HuH-7 (cell line): Measurements from ENCODE around the gene ZDHHC14.
A peak's percentile ranks its signal among the peaks of the same experiment; 100 is the strongest.
"Not testable (repeated sequence)": the region's sequence is repeated elsewhere in the genome, so short reads cannot be mapped to it uniquely, and the experiment has no call there.

Experiments used
- DNase-seq: peaks from one replicate; pipeline ENCODE4 v3.0.0; 2011; ENCODE audit warnings: low spot score

The ZDHHC14 gene

GRCh38 chr6:157445277-157446009, 64.5 kb downstream of the ZDHHC14 start:
- DNase-seq: no peak

GRCh38 chr6:157447735-157448134, 66.7 kb downstream of the ZDHHC14 start:
- no peak for DNase-seq

- DNase-seq: no peak
These were observed 68.6 kb downstream of the ZDHHC14 start for GRCh38 chr6:157449610-157450009.

- DNase-seq: no peak
These were observed 70.1 kb downstream of the ZDHHC14 start for GRCh38 chr6:157450931-157451742.

GRCh38 chr6:157452096-157452495, 71.1 kb downstream of the ZDHHC14 start:
- no peak for DNase-seq

- DNase-seq: no peak
These were observed 72.1 kb downstream of the ZDHHC14 start for GRCh38 chr6:157453131-157453530.

- DNase-seq: no peak
These were observed 73.0 kb downstream of the ZDHHC14 start for GRCh38 chr6:157453978-157454377.

GRCh38 chr6:157454762-157455714, 74.0 kb downstream of the ZDHHC14 start:
- DNase-seq: no peak

- DNase-seq: no peak
These were observed 74.9 kb downstream of the ZDHHC14 start for GRCh38 chr6:157455731-157456523.

- DNase-seq: no peak
These were observed 75.5 kb downstream of the ZDHHC14 start for GRCh38 chr6:157456524-157456829.

- no peak for DNase-seq
These were observed 76.8 kb downstream of the ZDHHC14 start for GRCh38 chr6:157457787-157458186.

GRCh38 chr6:157459327-157459726, 78.3 kb downstream of the ZDHHC14 start:
- DNase-seq: no peak

GRCh38 chr6:157460182-157460999, 79.4 kb downstream of the ZDHHC14 start:
- no peak for DNase-seq

- peak; percentile 67 for DNase-seq
These were observed 80.3 kb downstream of the ZDHHC14 start for GRCh38 chr6:157461000-157461915.

- DNase-seq: no peak
These were observed 82.2 kb downstream of the ZDHHC14 start for GRCh38 chr6:157462956-157463742.

- DNase-seq: not testable (repeated sequence)
These were observed 82.7 kb downstream of the ZDHHC14 start for GRCh38 chr6:157463743-157464135.

- no peak for DNase-seq
These were observed 83.9 kb downstream of the ZDHHC14 start for GRCh38 chr6:157464653-157465535.

- DNase-seq: no peak
These were observed 85.3 kb downstream of the ZDHHC14 start for GRCh38 chr6:157466342-157466648.
